WTC11 (cell line): ENCODE measurements around the gene CSNK1A1.

ENCODE experiments used
- CREM ChIP-seq: sonication (generic); formaldehyde crosslinking; IDR thresholded peaks from 2 replicates; pipeline ENCODE4 v1.8.1; 2022; ENCODE audit warnings: mild to moderate bottlenecking, missing genetic modification reagents, moderate library complexity
- EMX1 ChIP-seq: fragments of 250-450 bp; sonication (Bioruptor Pico); IDR thresholded peaks from 2 replicates; pipeline ENCODE4 v1.8.0; 2021; ENCODE audit warnings: mild to moderate bottlenecking
- HMGA2 ChIP-seq: fragments of 250-450 bp; sonication (Bioruptor Pico); IDR thresholded peaks from 2 replicates; pipeline ENCODE4 v1.4.0; 2021; ENCODE audit warnings: mild to moderate bottlenecking, moderate library complexity
- ZNF423 ChIP-seq: fragments of 250-450 bp; sonication (Bioruptor Pico); IDR thresholded peaks from 2 replicates; pipeline ENCODE4 v2.1.2; 2022; ENCODE audit warnings: mild to moderate bottlenecking, moderate library complexity
- TF ChIP-seq, protein P1 (sequence below): fragments of 200-600 bp; IDR thresholded peaks from 2 replicates; pipeline ENCODE4 v1.8.0; 2022; ENCODE audit warnings: antibody characterized with exemption
- TF ChIP-seq, protein P2 (sequence below): sonication (generic); formaldehyde crosslinking; conservative IDR thresholded peaks from 2 replicates; pipeline ENCODE4 v1.8.1; 2023; ENCODE audit warnings: mild to moderate bottlenecking, low read depth, missing genetic modification reagents, moderate library complexity
- TF ChIP-seq, protein P3 (sequence below): sonication (generic); formaldehyde crosslinking; IDR thresholded peaks from 2 replicates; pipeline ENCODE4 v1.8.0; 2022; ENCODE audit warnings: mild to moderate bottlenecking, missing genetic modification reagents
- TF ChIP-seq, protein P4 (sequence below): sonication (generic); formaldehyde crosslinking; IDR thresholded peaks from 2 replicates; pipeline ENCODE4 v1.8.1; 2022; ENCODE audit warnings: low read depth, mild to moderate bottlenecking, moderate library complexity, missing genetic modification reagents, borderline replicate concordance
- TF ChIP-seq, protein P5 (sequence below): sonication (generic); formaldehyde crosslinking; IDR thresholded peaks from 2 replicates; pipeline ENCODE4 v1.8.1; 2023; ENCODE audit warnings: mild to moderate bottlenecking, missing genetic modification reagents
- TF ChIP-seq, protein P6 (sequence below): sonication (generic); formaldehyde crosslinking; conservative IDR thresholded peaks from 2 replicates; pipeline ENCODE4 v1.8.1; 2022; ENCODE audit warnings: mild to moderate bottlenecking, missing genetic modification reagents
- TF ChIP-seq, protein P7 (sequence below): sonication (generic); formaldehyde crosslinking; IDR thresholded peaks from 2 replicates; pipeline ENCODE4 v1.8.0; 2022; ENCODE audit warnings: missing genetic modification reagents

DNA sequence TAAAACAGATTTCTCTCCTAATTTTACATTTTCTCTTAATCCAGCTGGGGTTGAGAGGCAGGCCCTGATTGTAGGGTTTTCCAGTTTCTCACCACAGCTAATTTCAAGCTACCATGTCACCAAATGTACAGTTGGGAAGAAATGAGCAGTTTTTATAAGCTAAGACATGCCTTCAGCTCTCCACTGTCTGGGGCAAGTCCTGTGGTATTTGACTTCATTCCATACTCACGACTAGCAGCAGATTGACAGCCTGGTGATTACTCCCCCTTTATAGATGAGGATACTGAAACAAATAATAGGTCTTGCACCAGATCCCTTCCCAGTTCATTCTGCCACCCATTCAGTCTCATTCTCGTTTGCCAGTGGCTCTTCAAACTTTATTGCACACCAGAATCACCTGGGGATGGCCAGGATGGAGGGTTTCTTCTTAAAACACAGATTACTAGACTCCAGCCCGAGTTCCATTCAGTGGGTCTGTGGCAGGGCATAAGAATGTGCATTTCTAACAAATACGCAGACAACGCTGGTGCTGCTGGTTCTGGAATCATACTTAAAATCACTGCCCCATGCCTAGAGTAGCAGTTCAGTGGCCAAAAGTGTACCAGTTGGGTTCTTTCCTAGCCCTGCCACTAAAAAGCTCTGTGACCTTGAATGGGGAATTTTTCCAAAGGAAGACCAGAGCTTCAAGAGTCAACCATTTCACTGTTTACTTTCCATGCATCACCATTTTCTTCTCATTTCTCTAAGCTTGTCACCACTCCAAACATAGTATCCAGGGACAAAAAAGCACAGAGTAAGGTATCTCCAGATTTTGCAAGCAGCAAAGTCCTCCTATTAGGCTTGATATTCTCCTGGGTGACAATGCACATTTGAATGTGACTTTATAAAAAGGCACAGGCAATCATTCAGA, 64.3 kb downstream of the CSNK1A1 start:
- TF ChIP-seq CREM (CRISPR knock-in tag) = no peak
- TF ChIP-seq HMGA2 (CRISPR knock-in tag) = no peak
- TF ChIP-seq, protein P1, sequence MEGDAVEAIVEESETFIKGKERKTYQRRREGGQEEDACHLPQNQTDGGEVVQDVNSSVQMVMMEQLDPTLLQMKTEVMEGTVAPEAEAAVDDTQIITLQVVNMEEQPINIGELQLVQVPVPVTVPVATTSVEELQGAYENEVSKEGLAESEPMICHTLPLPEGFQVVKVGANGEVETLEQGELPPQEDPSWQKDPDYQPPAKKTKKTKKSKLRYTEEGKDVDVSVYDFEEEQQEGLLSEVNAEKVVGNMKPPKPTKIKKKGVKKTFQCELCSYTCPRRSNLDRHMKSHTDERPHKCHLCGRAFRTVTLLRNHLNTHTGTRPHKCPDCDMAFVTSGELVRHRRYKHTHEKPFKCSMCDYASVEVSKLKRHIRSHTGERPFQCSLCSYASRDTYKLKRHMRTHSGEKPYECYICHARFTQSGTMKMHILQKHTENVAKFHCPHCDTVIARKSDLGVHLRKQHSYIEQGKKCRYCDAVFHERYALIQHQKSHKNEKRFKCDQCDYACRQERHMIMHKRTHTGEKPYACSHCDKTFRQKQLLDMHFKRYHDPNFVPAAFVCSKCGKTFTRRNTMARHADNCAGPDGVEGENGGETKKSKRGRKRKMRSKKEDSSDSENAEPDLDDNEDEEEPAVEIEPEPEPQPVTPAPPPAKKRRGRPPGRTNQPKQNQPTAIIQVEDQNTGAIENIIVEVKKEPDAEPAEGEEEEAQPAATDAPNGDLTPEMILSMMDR = no peak
- TF ChIP-seq, protein P2, sequence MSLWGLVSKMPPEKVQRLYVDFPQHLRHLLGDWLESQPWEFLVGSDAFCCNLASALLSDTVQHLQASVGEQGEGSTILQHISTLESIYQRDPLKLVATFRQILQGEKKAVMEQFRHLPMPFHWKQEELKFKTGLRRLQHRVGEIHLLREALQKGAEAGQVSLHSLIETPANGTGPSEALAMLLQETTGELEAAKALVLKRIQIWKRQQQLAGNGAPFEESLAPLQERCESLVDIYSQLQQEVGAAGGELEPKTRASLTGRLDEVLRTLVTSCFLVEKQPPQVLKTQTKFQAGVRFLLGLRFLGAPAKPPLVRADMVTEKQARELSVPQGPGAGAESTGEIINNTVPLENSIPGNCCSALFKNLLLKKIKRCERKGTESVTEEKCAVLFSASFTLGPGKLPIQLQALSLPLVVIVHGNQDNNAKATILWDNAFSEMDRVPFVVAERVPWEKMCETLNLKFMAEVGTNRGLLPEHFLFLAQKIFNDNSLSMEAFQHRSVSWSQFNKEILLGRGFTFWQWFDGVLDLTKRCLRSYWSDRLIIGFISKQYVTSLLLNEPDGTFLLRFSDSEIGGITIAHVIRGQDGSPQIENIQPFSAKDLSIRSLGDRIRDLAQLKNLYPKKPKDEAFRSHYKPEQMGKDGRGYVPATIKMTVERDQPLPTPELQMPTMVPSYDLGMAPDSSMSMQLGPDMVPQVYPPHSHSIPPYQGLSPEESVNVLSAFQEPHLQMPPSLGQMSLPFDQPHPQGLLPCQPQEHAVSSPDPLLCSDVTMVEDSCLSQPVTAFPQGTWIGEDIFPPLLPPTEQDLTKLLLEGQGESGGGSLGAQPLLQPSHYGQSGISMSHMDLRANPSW = no peak
- no peak for TF ChIP-seq ZNF423
- TF ChIP-seq, protein P3, sequence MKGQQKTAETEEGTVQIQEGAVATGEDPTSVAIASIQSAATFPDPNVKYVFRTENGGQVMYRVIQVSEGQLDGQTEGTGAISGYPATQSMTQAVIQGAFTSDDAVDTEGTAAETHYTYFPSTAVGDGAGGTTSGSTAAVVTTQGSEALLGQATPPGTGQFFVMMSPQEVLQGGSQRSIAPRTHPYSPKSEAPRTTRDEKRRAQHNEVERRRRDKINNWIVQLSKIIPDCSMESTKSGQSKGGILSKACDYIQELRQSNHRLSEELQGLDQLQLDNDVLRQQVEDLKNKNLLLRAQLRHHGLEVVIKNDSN (CRISPR knock-in tag) = no peak
- TF ChIP-seq, protein P4, sequence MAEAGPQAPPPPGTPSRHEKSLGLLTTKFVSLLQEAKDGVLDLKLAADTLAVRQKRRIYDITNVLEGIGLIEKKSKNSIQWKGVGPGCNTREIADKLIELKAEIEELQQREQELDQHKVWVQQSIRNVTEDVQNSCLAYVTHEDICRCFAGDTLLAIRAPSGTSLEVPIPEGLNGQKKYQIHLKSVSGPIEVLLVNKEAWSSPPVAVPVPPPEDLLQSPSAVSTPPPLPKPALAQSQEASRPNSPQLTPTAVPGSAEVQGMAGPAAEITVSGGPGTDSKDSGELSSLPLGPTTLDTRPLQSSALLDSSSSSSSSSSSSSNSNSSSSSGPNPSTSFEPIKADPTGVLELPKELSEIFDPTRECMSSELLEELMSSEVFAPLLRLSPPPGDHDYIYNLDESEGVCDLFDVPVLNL (CRISPR knock-in tag) = no peak
- TF ChIP-seq, protein P5, sequence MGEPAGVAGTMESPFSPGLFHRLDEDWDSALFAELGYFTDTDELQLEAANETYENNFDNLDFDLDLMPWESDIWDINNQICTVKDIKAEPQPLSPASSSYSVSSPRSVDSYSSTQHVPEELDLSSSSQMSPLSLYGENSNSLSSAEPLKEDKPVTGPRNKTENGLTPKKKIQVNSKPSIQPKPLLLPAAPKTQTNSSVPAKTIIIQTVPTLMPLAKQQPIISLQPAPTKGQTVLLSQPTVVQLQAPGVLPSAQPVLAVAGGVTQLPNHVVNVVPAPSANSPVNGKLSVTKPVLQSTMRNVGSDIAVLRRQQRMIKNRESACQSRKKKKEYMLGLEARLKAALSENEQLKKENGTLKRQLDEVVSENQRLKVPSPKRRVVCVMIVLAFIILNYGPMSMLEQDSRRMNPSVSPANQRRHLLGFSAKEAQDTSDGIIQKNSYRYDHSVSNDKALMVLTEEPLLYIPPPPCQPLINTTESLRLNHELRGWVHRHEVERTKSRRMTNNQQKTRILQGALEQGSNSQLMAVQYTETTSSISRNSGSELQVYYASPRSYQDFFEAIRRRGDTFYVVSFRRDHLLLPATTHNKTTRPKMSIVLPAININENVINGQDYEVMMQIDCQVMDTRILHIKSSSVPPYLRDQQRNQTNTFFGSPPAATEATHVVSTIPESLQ = no peak
- TF ChIP-seq, protein P6, sequence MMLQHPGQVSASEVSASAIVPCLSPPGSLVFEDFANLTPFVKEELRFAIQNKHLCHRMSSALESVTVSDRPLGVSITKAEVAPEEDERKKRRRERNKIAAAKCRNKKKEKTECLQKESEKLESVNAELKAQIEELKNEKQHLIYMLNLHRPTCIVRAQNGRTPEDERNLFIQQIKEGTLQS = no peak
- TF ChIP-seq EMX1 (CRISPR knock-in tag) = no peak
- TF ChIP-seq, protein P7, sequence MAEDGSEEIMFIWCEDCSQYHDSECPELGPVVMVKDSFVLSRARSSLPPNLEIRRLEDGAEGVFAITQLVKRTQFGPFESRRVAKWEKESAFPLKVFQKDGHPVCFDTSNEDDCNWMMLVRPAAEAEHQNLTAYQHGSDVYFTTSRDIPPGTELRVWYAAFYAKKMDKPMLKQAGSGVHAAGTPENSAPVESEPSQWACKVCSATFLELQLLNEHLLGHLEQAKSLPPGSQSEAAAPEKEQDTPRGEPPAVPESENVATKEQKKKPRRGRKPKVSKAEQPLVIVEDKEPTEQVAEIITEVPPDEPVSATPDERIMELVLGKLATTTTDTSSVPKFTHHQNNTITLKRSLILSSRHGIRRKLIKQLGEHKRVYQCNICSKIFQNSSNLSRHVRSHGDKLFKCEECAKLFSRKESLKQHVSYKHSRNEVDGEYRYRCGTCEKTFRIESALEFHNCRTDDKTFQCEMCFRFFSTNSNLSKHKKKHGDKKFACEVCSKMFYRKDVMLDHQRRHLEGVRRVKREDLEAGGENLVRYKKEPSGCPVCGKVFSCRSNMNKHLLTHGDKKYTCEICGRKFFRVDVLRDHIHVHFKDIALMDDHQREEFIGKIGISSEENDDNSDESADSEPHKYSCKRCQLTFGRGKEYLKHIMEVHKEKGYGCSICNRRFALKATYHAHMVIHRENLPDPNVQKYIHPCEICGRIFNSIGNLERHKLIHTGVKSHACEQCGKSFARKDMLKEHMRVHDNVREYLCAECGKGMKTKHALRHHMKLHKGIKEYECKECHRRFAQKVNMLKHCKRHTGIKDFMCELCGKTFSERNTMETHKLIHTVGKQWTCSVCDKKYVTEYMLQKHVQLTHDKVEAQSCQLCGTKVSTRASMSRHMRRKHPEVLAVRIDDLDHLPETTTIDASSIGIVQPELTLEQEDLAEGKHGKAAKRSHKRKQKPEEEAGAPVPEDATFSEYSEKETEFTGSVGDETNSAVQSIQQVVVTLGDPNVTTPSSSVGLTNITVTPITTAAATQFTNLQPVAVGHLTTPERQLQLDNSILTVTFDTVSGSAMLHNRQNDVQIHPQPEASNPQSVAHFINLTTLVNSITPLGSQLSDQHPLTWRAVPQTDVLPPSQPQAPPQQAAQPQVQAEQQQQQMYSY (CRISPR knock-in tag) = no peak
